Middle frontal gyrus (tissue), 1 donor: ENCODE results near the gene NAT14.

Source experiments
- DNase-seq: peaks from one replicate; pipeline ENCODE4 v3.0.0-alpha.2; 2015; ENCODE audit warnings: low spot score; ENCODE audit errors: extremely low spot score

NAT14 gene

GRCh38 chr19:55467236-55468053 lies 17.5 kb upstream of the NAT14 start:
- DNase-seq = no peak

- no peak for DNase-seq
Observed at GRCh38 chr19:55468054-55468393, 17.0 kb upstream of the NAT14 start.

- no peak for DNase-seq
Observed at GRCh38 chr19:55471266-55471665, 13.7 kb upstream of the NAT14 start.

GRCh38 chr19:55472463-55472862 lies 12.5 kb upstream of the NAT14 start:
- DNase-seq = no peak

- no peak for DNase-seq
Observed at GRCh38 chr19:55473225-55474012, 11.6 kb upstream of the NAT14 start.

- no peak for DNase-seq
Observed at GRCh38 chr19:55474269-55475265, 10.4 kb upstream of the NAT14 start.

GRCh38 chr19:55476100-55476775 lies 8.8 kb upstream of the NAT14 start, which contains the start of gene ZNF628:
Gene ZNF628 (plus strand): TSS chr19:55476617. CDS start chr19:55479911, 3,294 bp downstream.
- DNase-seq = peak; percentile 98

- DNase-seq = no peak
Observed at GRCh38 chr19:55477905-55478304, 7.1 kb upstream of the NAT14 start.

- DNase-seq = no peak
Observed at GRCh38 chr19:55478364-55478763, 6.6 kb upstream of the NAT14 start.

GRCh38 chr19:55479045-55479444 lies 5.9 kb upstream of the NAT14 start:
- no peak for DNase-seq

- DNase-seq = no peak
Observed at GRCh38 chr19:55479451-55480230, 5.3 kb upstream of the NAT14 start.

- DNase-seq = no peak
Observed at GRCh38 chr19:55481148-55481793, 3.7 kb upstream of the NAT14 start.

GRCh38 chr19:55481794-55482155 lies 3.2 kb upstream of the NAT14 start:
- no peak for DNase-seq

GRCh38 chr19:55482156-55482961 lies 2.6 kb upstream of the NAT14 start:
- no peak for DNase-seq

GRCh38 chr19:55482967-55483705 lies 1.9 kb upstream of the NAT14 start:
- no peak for DNase-seq

- no peak for DNase-seq
Observed at GRCh38 chr19:55483706-55484592, 1.0 kb upstream of the NAT14 start.

GRCh38 chr19:55485439-55486011 lies 537 bp downstream of the NAT14 start:
- DNase-seq = no peak
